SK-N-SH treated with all-trans-retinoic acid at 6 μM for 48 hours (cell line): ENCODE data around the gene CACNA1C.

Experiments
- ATAC-seq: fragments of 200-7000 bp; cut with Tn5 transposase; 3 replicates; pipeline ENCODE4 v1.9.1; 2020; ENCODE audit warnings: mild to moderate bottlenecking, moderate library complexity
- ARNTL ChIP-seq: fragments of 450-650 bp; formaldehyde crosslinking; IDR thresholded peaks from 2 replicates; pipeline ENCODE4 v1.5.0; 2020; ENCODE audit warnings: low read depth, mild to moderate bottlenecking, moderate library complexity, borderline replicate concordance
- BACH2 ChIP-seq: fragments of 250-450 bp; sonication (Bioruptor Pico); IDR thresholded peaks from 2 replicates; pipeline ENCODE4 v1.9.0; 2021; ENCODE audit warnings: mild to moderate bottlenecking, borderline replicate concordance
- CREB5 ChIP-seq: fragments of 250-450 bp; sonication (Bioruptor Pico); IDR thresholded peaks from 2 replicates; pipeline ENCODE4 v1.5.1; 2020; ENCODE audit warnings: low read depth, mild to moderate bottlenecking, moderate library complexity
- CSDC2 ChIP-seq: fragments of 250-450 bp; sonication (Bioruptor Pico); IDR thresholded peaks from 2 replicates; pipeline ENCODE4 v1.5.0; 2020; ENCODE audit warnings: mild to moderate bottlenecking, moderate library complexity
- CSRNP3 ChIP-seq: fragments of 250-450 bp; sonication (Bioruptor Pico); IDR thresholded peaks from 2 replicates; pipeline ENCODE4 v1.5.1; 2021; ENCODE audit warnings: mild to moderate bottlenecking, moderate library complexity
- ESRRG ChIP-seq: fragments of 250-450 bp; sonication (Bioruptor Pico); IDR thresholded peaks from 2 replicates; pipeline ENCODE4 v1.6.1; 2021; ENCODE audit warnings: mild to moderate bottlenecking
- GLIS3 ChIP-seq: fragments of 250-450 bp; sonication (Bioruptor Pico); IDR thresholded peaks from 2 replicates; pipeline ENCODE4 v1.5.0; 2020; ENCODE audit warnings: mild to moderate bottlenecking, moderate library complexity
- ISL1 ChIP-seq: fragments of 250-450 bp; sonication (Bioruptor Pico); IDR thresholded peaks from 2 replicates; pipeline ENCODE4 v2.1.2; 2022; ENCODE audit warnings: mild to moderate bottlenecking, moderate library complexity
- OSR1 ChIP-seq: fragments of 250-450 bp; sonication (Bioruptor Pico); IDR thresholded peaks from 2 replicates; pipeline ENCODE4 v1.8.0; 2022; ENCODE audit warnings: moderate library complexity, mild to moderate bottlenecking, inconsistent platforms
- PATZ1 ChIP-seq: fragments of 250-450 bp; sonication (Bioruptor Pico); IDR thresholded peaks from 2 replicates; pipeline ENCODE4 v1.8.0; 2020; ENCODE audit warnings: mild to moderate bottlenecking, moderate library complexity, borderline replicate concordance
- POU6F1 ChIP-seq: fragments of 250-450 bp; sonication (Bioruptor Pico); IDR thresholded peaks from 2 replicates; pipeline ENCODE4 v1.8.0; 2021; ENCODE audit warnings: low read depth, mild to moderate bottlenecking, moderate library complexity, borderline replicate concordance
- PPARA ChIP-seq: fragments of 250-450 bp; sonication (Bioruptor Pico); IDR thresholded peaks from 2 replicates; pipeline ENCODE4 v1.5.0; 2020; ENCODE audit warnings: mild to moderate bottlenecking, borderline replicate concordance
- RARB ChIP-seq: fragments of 250-450 bp; sonication (Bioruptor Pico); IDR thresholded peaks from 2 replicates; pipeline ENCODE4 v1.8.0; 2021; ENCODE audit warnings: mild to moderate bottlenecking, moderate library complexity
- SNAI2 ChIP-seq: fragments of 250-450 bp; sonication (Bioruptor Pico); IDR thresholded peaks from 2 replicates; pipeline ENCODE4 v1.5.0; 2020; ENCODE audit warnings: mild to moderate bottlenecking, moderate library complexity
- TCF4 ChIP-seq: fragments of 250-450 bp; sonication (Bioruptor Pico); IDR thresholded peaks from 2 replicates; pipeline ENCODE4 v1.8.0; 2021; ENCODE audit warnings: mild to moderate bottlenecking, moderate library complexity, borderline replicate concordance
- TOX ChIP-seq: fragments of 250-450 bp; sonication (Bioruptor Pico); IDR thresholded peaks from 2 replicates; pipeline ENCODE4 v1.8.0; 2021; ENCODE audit warnings: mild to moderate bottlenecking, moderate library complexity, borderline replicate concordance
- TSHZ2 ChIP-seq: fragments of 250-450 bp; sonication (Bioruptor Pico); IDR thresholded peaks from 2 replicates; pipeline ENCODE4 v1.5.0; 2020; ENCODE audit warnings: mild to moderate bottlenecking, moderate library complexity
- ZFP3 ChIP-seq: fragments of 250-450 bp; sonication (Bioruptor Pico); IDR thresholded peaks from 2 replicates; pipeline ENCODE4 v1.5.0; 2020; ENCODE audit warnings: mild to moderate bottlenecking, moderate library complexity
- ZFP30 ChIP-seq: fragments of 450-650 bp; formaldehyde crosslinking; IDR thresholded peaks from 2 replicates; pipeline ENCODE4 v1.5.0; 2022; ENCODE audit warnings: mild to moderate bottlenecking, moderate library complexity
- ZNF565 ChIP-seq: fragments of 450-650 bp; formaldehyde crosslinking; conservative IDR thresholded peaks from 2 replicates; pipeline ENCODE4 v1.5.0; 2020; ENCODE audit warnings: low read depth, mild to moderate bottlenecking, moderate library complexity
- ZNF70 ChIP-seq: fragments of 450-650 bp; formaldehyde crosslinking; IDR thresholded peaks from 2 replicates; pipeline ENCODE4 v1.5.0; 2020; ENCODE audit warnings: mild to moderate bottlenecking, moderate library complexity

Gene CACNA1C

GRCh38 chr12:2537868-2538541 lies 485.2 kb downstream of the CACNA1C start:
- TF ChIP-seq RARB (CRISPR knock-in tag) (no peak), TOX (CRISPR knock-in tag) (no peak), ARNTL (no peak), ZFP30 (CRISPR knock-in tag) (no peak), ESRRG (CRISPR knock-in tag) (no peak), SNAI2 (CRISPR knock-in tag) (no peak), TSHZ2 (CRISPR knock-in tag) (no peak), TCF4 (CRISPR knock-in tag) (no peak), OSR1 (CRISPR knock-in tag) (no peak), PATZ1 (CRISPR knock-in tag) (no peak), ZFP3 (CRISPR knock-in tag) (no peak), CREB5 (CRISPR knock-in tag) (no peak), ISL1 (CRISPR knock-in tag) (no peak), ZNF565 (CRISPR knock-in tag) (no peak), CSRNP3 (CRISPR knock-in tag) (no peak), BACH2 (CRISPR knock-in tag) (no peak)
- no peak for ATAC-seq

GRCh38 chr12:2539938-2540337 lies 487.2 kb downstream of the CACNA1C start:
- no peak for ATAC-seq
- TF ChIP-seq PPARA (CRISPR knock-in tag) (no peak), ARNTL (no peak)

GRCh38 chr12:2540535-2540941 lies 487.8 kb downstream of the CACNA1C start:
- no peak for TF ChIP-seq ARNTL
- no peak for TF ChIP-seq TSHZ2 (CRISPR knock-in tag)
- no peak for TF ChIP-seq ESRRG (CRISPR knock-in tag)
- TF ChIP-seq TOX (CRISPR knock-in tag) = no peak
- TF ChIP-seq RARB (CRISPR knock-in tag) = no peak
- no peak for TF ChIP-seq SNAI2 (CRISPR knock-in tag)
- TF ChIP-seq POU6F1 (CRISPR knock-in tag) = no peak
- no peak for TF ChIP-seq ZNF70 (CRISPR knock-in tag)
- TF ChIP-seq ZFP30 (CRISPR knock-in tag) = no peak
- TF ChIP-seq GLIS3 (CRISPR knock-in tag) = no peak
- no peak for TF ChIP-seq CSRNP3 (CRISPR knock-in tag)
- TF ChIP-seq ISL1 (CRISPR knock-in tag) = no peak
- TF ChIP-seq CSDC2 (CRISPR knock-in tag) = no peak
- no peak for TF ChIP-seq CREB5 (CRISPR knock-in tag)
- TF ChIP-seq ZNF565 (CRISPR knock-in tag) = no peak
- no peak for ATAC-seq
